Endothelial cell of umbilical vein (primary cell): ENCODE data around the gene RPP38. TPM values are rescaled to one million over a fixed set of nuclear protein-coding genes. Genes with fewer than 3 reads are reported as not detected.

Experiments used
- BruUV-seq: library from RNA; stranded (reverse); fragments of 400-500 nt; replicated peaks from 2 replicates; lab custom pipeline; 2021; lab: Mats Ljungman, UMichigan
- CTCF ChIA-PET: fragments of 300-600, 350-600 bp; sonication (Branson Sonifier 250); formaldehyde crosslinking; loops from one replicate; lab custom pipeline; 2021; ENCODE audit warnings: antibody characterized with exemption, inconsistent platforms; lab: Charles Lee
- POLR2A ChIA-PET: fragments of 300-600, 350-600 bp; sonication (Branson Sonifier 250); formaldehyde crosslinking; loops from one replicate; lab custom pipeline; 2021; ENCODE audit warnings: antibody characterized with exemption, inconsistent platforms; lab: Charles Lee
- DNase-seq: peaks from one replicate; pipeline ENCODE4 v3.0.0-alpha.2; 2011; ENCODE audit warnings: low read depth, low spot score
- FAIRE-seq: peaks from 2 replicates; lab custom pipeline; 2011; peaks lifted over from hg19 to GRCh38; lab: Jason Lieb, UNC
- H2AFZ ChIP-seq: 2 replicates; pipeline ENCODE4 v1.6.0; 2012; ENCODE audit warnings: low read depth, low read length, control low read depth, inconsistent platforms
- H3K27ac ChIP-seq: 2 replicates; pipeline ENCODE4 v1.5.1; 2011; ENCODE audit warnings: low read depth, mild to moderate bottlenecking, control low read depth, low read length, moderate library complexity; ENCODE audit not compliant: insufficient read depth
- H3K27me3 ChIP-seq, 2 experiments: 2 replicates each; pipeline versions ENCODE4 v1.6.0 to v1.6.1; 2011; ENCODE audit warnings: low read length in 2 of 2, mixed read lengths in 1 of 2; ENCODE audit not compliant: control insufficient read depth in 2 of 2, insufficient read depth in 2 of 2
- H3K36me3 ChIP-seq, 2 experiments: 2 replicates in 1 of 2; 3 replicates in 1 of 2; pipeline ENCODE4 v1.5.1; 2011; ENCODE audit warnings: low read length in 2 of 2, mild to moderate bottlenecking in 1 of 2, moderate library complexity in 1 of 2; ENCODE audit not compliant: control insufficient read depth in 2 of 2, insufficient read depth in 2 of 2; ENCODE audit errors: extremely low read depth in 1 of 2
- H3K4me1 ChIP-seq: 3 replicates; pipeline ENCODE4 v1.5.1; 2011; ENCODE audit warnings: mild to moderate bottlenecking, low read length; ENCODE audit not compliant: control insufficient read depth, insufficient read depth; ENCODE audit errors: extremely low read depth
- H3K4me2 ChIP-seq: 2 replicates; pipeline ENCODE4 v1.6.1; 2011; ENCODE audit warnings: low read length, control low read depth, mixed read lengths; ENCODE audit not compliant: insufficient read depth
- H3K4me3 ChIP-seq, 3 experiments: fragments of 200-600 bp in 1 of 3; sonication (generic), shearing (Covaris generic) in 1 of 3; replicated peaks in 1 of 3; 2 replicates each; pipeline ENCODE4 v1.5.1; 2011 to 2016; ENCODE audit warnings: control low read depth in 3 of 3, low read length in 3 of 3, mild to moderate bottlenecking in 2 of 3, inconsistent platforms in 1 of 3, low read depth in 1 of 3, moderate library complexity in 1 of 3; ENCODE audit not compliant: insufficient read depth in 1 of 3
- H3K79me2 ChIP-seq: 2 replicates; pipeline ENCODE4 v1.6.0; 2012; ENCODE audit warnings: low read length, inconsistent platforms; ENCODE audit not compliant: control insufficient read depth, insufficient read depth
- H3K9ac ChIP-seq: replicated peaks from 2 replicates; pipeline ENCODE3; 2011; ENCODE audit warnings: low read length, control low read depth; ENCODE audit not compliant: insufficient read depth; ENCODE audit errors: extremely low read depth
- H3K9me1 ChIP-seq: replicated peaks from 3 replicates; pipeline ENCODE4 v1.6.0; 2011; ENCODE audit warnings: mild to moderate bottlenecking, low read length; ENCODE audit not compliant: control insufficient read depth, insufficient read depth; ENCODE audit errors: extremely low read depth
- H3K9me3 ChIP-seq: replicated peaks from 2 replicates; pipeline ENCODE4 v1.5.1; 2012; ENCODE audit warnings: low read length, inconsistent platforms; ENCODE audit not compliant: control insufficient read depth, insufficient read depth
- H4K20me1 ChIP-seq: replicated peaks from 2 replicates; pipeline ENCODE3; 2011; ENCODE audit warnings: mild to moderate bottlenecking, low read length; ENCODE audit not compliant: control insufficient read depth, insufficient read depth; ENCODE audit errors: extremely low read depth
- EZH2 ChIP-seq: IDR thresholded peaks from 2 replicates; pipeline ENCODE4 v1.6.1; 2012; ENCODE audit warnings: borderline replicate concordance, low read depth, mild to moderate bottlenecking, moderate library complexity, low read length, inconsistent platforms; ENCODE audit not compliant: severe bottlenecking
- FOS ChIP-seq: IDR thresholded peaks from 2 replicates; pipeline ENCODE4 v1.6.1; 2011; ENCODE audit warnings: mild to moderate bottlenecking, low read length, moderate library complexity, borderline replicate concordance; ENCODE audit not compliant: insufficient read depth
- GATA2 ChIP-seq: IDR thresholded peaks from 2 replicates; pipeline ENCODE4 v1.7.0; 2011; ENCODE audit warnings: low read depth, mild to moderate bottlenecking, moderate library complexity, mixed read lengths, low read length; ENCODE audit not compliant: insufficient read length, insufficient read depth
- JUN ChIP-seq: IDR thresholded peaks from 2 replicates; pipeline ENCODE4 v1.6.1; 2011; ENCODE audit warnings: borderline replicate concordance, low read depth; ENCODE audit not compliant: insufficient read length, insufficient read depth
- MYC ChIP-seq: IDR thresholded peaks from one replicate; pipeline ENCODE4 v1.6.1; 2011; ENCODE audit warnings: mild to moderate bottlenecking, low read depth, low read length
- POLR2A ChIP-seq: IDR thresholded peaks from 2 replicates; pipeline ENCODE4 v1.6.1; 2012; ENCODE audit warnings: low read depth, mild to moderate bottlenecking, control low read depth, low read length
- POLR2AphosphoS5 ChIP-seq: IDR thresholded peaks from 2 replicates; pipeline ENCODE4 v1.6.1; 2012; ENCODE audit warnings: low read depth, mild to moderate bottlenecking, control low read depth, low read length, moderate library complexity; ENCODE audit not compliant: insufficient read depth
- dilution Hi-C: fragments of 300-500 bp; cut with MboI; formaldehyde crosslinking; loops from one replicate; pipeline ENCODE4 v1.15.0; 2019; ENCODE audit warnings: low sequenced_read_pairs; ENCODE audit not compliant: extremely low pct_ligation_motif_present
- intact Hi-C: fragments of 100-400 bp; cut with micrococcal nuclease; formaldehyde crosslinking; loops from one replicate; pipeline ENCODE4 v1.10.0; 2022
- polyA plus RNA-seq, 4 experiments: library from polyadenylated mRNA; depleted of rRNA in 3 of 4; stranded (reverse) in 3 of 4; unstranded in 1 of 4; fragments of >200 nt; gene quantifications; 2 replicates each; pipeline versions ENCODE4 v1.2.1 to v1.2.3, GENCODE V29; 2011 to 2012; ENCODE audit warnings: missing spikeins in 1 of 4
- total RNA-seq: library from RNA; stranded (reverse); gene quantifications from 2 replicates; pipeline ENCODE4 v1.2.3, GENCODE V29; 2021
- TF ChIP-seq, protein P1 (sequence below), 2 donors: IDR thresholded peaks; 1 replicate in 1 of 2; 2 replicates in 1 of 2; pipeline ENCODE4 v1.5.1; 2011; ENCODE audit warnings: low read length in 2 of 2, mild to moderate bottlenecking in 2 of 2, moderate library complexity in 2 of 2, control low read depth in 1 of 2, inconsistent platforms in 1 of 2, low read depth in 1 of 2; ENCODE audit not compliant: insufficient read depth in 1 of 2; ENCODE audit errors: extremely low read depth in 1 of 2
- TF ChIP-seq, protein P2 (sequence below): IDR thresholded peaks from 2 replicates; pipeline ENCODE4 v1.6.1; 2011; ENCODE audit not compliant: insufficient read depth, insufficient read length

RPP38 gene
- total and polyA plus RNA-seq, 2 donors (not counting 3 experiments of a cell fraction or from before 2014, with no cell fraction given) = 9.0 to 10.6 TPM

DNA sequence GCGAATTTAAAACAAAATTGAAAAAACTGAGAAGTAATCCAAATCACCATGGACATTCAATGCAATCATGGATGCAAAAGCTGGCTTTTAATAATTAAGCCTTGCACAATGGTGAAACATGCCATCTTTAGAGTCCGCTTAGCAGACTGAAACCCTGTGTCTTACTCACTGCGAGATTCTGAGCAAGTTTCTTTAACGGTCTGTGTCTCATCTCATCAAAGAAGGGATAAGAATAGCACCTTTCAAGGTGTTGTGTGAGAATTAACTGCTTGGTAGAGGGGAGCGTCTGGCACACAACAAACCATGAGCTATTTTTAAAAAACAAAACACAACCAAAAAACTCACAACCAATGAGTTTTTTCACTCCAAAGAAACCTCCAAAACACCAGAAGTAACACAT is 30.0 kb upstream of the RPP38 start:
- Histone ChIP-seq H2AFZ (no peak overlapping the region), H3K4me2 (no peak overlapping the region), H3K9me3 (no peaks in the 10 kb centered on the region), H3K36me3 (no peaks in the 10 kb centered on the region), H3K27ac (no peak overlapping the region), H3K79me2 (no peaks in the 10 kb centered on the region), H4K20me1 (no peaks in the 10 kb centered on the region), H3K9me1 (no peaks in the 10 kb centered on the region), H3K4me3 (no peak overlapping the region), H3K4me1 (no peaks in the 10 kb centered on the region), H3K9ac (no peak overlapping the region), H3K27me3 (peaks cover 6 to 14% of the 10 kb centered on the region in 2 experiments)
- no peak for DNase-seq
- no TSS peak for BruUV-seq
- intact Hi-C loops (no loop called here), dilution Hi-C loops (no loop called here)
- FAIRE-seq = no peak
- CTCF ChIA-PET = no interaction called here
- TF ChIP-seq, protein P1, sequence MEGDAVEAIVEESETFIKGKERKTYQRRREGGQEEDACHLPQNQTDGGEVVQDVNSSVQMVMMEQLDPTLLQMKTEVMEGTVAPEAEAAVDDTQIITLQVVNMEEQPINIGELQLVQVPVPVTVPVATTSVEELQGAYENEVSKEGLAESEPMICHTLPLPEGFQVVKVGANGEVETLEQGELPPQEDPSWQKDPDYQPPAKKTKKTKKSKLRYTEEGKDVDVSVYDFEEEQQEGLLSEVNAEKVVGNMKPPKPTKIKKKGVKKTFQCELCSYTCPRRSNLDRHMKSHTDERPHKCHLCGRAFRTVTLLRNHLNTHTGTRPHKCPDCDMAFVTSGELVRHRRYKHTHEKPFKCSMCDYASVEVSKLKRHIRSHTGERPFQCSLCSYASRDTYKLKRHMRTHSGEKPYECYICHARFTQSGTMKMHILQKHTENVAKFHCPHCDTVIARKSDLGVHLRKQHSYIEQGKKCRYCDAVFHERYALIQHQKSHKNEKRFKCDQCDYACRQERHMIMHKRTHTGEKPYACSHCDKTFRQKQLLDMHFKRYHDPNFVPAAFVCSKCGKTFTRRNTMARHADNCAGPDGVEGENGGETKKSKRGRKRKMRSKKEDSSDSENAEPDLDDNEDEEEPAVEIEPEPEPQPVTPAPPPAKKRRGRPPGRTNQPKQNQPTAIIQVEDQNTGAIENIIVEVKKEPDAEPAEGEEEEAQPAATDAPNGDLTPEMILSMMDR (IDR thresholded peaks at IDR 0.05; ENCODE audit: extremely low read depth in 1 of 2, insufficient read depth in 1 of 2, low read depth in 1 of 2, low read length in 2 of 2) = no peak
- no peak for TF ChIP-seq EZH2
- TF ChIP-seq MYC = no peak
- TF ChIP-seq, protein P2, sequence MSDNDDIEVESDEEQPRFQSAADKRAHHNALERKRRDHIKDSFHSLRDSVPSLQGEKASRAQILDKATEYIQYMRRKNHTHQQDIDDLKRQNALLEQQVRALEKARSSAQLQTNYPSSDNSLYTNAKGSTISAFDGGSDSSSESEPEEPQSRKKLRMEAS = no peak
- TF ChIP-seq FOS = no peak
- no peak for TF ChIP-seq JUN
- TF ChIP-seq POLR2A = no peak
- no peak for TF ChIP-seq POLR2AphosphoS5
- TF ChIP-seq GATA2 = no peak
- POLR2A ChIA-PET = no interaction called here
